Measurements from ENCODE around the gene GLTPD2. TPM values are rescaled to one million over a fixed set of nuclear protein-coding genes. Genes with fewer than 3 reads are reported as not detected.

The GLTPD2 gene
- total RNA-seq, 1 experiment from 2014 or later: not detected

- Mint-ChIP-seq H3K4me1 (no peaks in the 10 kb centered on the region), H3K36me3 (ENCODE audit: insufficient read depth in 1 of 3, low read depth in 3 of 3) (no peaks in the 10 kb centered on the region), H3K4me3 (no peak overlapping the region), H3K27me3 (ENCODE audit: low read depth) (peaks cover 27% of the 10 kb centered on the region), H3K9me3 (no peaks in the 10 kb centered on the region), H3K27ac (peak overlapping the region in 1 of 3 experiments; percentile 44; a peak in 1 of 7 replicates)
- Histone ChIP-seq H2AK5ac (ENCODE audit: insufficient read length, low read length) (no peak overlapping the region), H4K8ac (replicated peaks; ENCODE audit: insufficient read length, low read depth, low read length) (no peak overlapping the region), H3K79me2 (ENCODE audit: insufficient read depth, low read length) (no peaks in the 10 kb centered on the region), H3K27ac (ENCODE audit: insufficient read length, low read depth, low read length) (no peak overlapping the region), H3K4ac (ENCODE audit: low read depth, low read length) (no peak overlapping the region), H4K20me1 (ENCODE audit: control insufficient read depth, insufficient read depth, insufficient read length) (no peaks in the 10 kb centered on the region), H3K4me2 (ENCODE audit: insufficient read depth, insufficient read length, low read length) (no peak overlapping the region), H2BK20ac (ENCODE audit: low read depth, low read length, poor library complexity, severe bottlenecking) (no peak overlapping the region), H3K14ac (ENCODE audit: insufficient read depth, low read length) (peak overlapping the region; percentile 59; the same call in 1 of the 2 replicates), H3T11ph (ENCODE audit: low read length) (no peak overlapping the region), H3K9ac (ENCODE audit: extremely low read depth, insufficient read length, low read length) (no peak overlapping the region), H3K23me2 (ENCODE audit: insufficient read length, low read depth, low read length, poor library complexity, severe bottlenecking) (no peaks in the 10 kb centered on the region), H4K91ac (ENCODE audit: insufficient read length, low read depth, low read length) (no peak overlapping the region), H3K4me1 (ENCODE audit: insufficient read depth, low read length) (no peaks in the 10 kb centered on the region), H3K18ac (ENCODE audit: insufficient read length, low read depth, low read length) (no peak overlapping the region), H4K5ac (ENCODE audit: insufficient read length, low read depth, low read length) (no peak overlapping the region), H2BK5ac (ENCODE audit: insufficient read length, low read length) (no peak overlapping the region), H2BK15ac (ENCODE audit: low read depth, low read length) (no peak overlapping the region), H3K9me3 (ENCODE audit: control insufficient read depth, low read depth, low read length) (no peaks in the 10 kb centered on the region), H3K23ac (ENCODE audit: insufficient read length, low read depth, low read length) (no peak overlapping the region), H3K79me1 (ENCODE audit: insufficient read depth, low read depth, low read length, poor library complexity, severe bottlenecking) (no peaks in the 10 kb centered on the region), H2BK120ac (ENCODE audit: low read depth, low read length, poor library complexity, severe bottlenecking) (no peak overlapping the region), H2AFZ (ENCODE audit: low read length) (no peak overlapping the region), H2BK12ac (ENCODE audit: insufficient read length, low read depth, low read length) (no peak overlapping the region), H3K27me3 (ENCODE audit: insufficient read depth, low read length) (no peaks in the 10 kb centered on the region), H3K56ac (ENCODE audit: insufficient read length, low read depth, low read length) (no peak overlapping the region)
- no CpG with 5 or more reads among the region's 10 CpGs for WGBS (ENCODE audit: extremely low coverage, insufficient read length, low lambda C conversion rate)
- TF ChIP-seq CTCF (conservative IDR thresholded peaks at IDR 0.05): no peak
- no peak for DNase-seq
Observed at GRCh38 chr17:4772235-4772613, 16.5 kb upstream of the GLTPD2 start.
